Mucosa of descending colon (tissue), 3 donors: ENCODE measurements around the gene LMCD1. TPM values are rescaled to one million over a fixed set of nuclear protein-coding genes. Genes with fewer than 3 reads are reported as not detected.

ENCODE experiments used
- ATAC-seq: fragments of 200-7000 bp; cut with Tn5 transposase; one replicate; pipeline ENCODE4 v1.9.1; 2020; ENCODE audit warnings: mild to moderate bottlenecking, moderate library complexity
- DNase-seq, 3 donors: peaks; one replicate each; pipeline ENCODE4 v3.0.0-alpha.2; 2020
- H3K36me3 ChIP-seq: fragments of 200-600 bp; one replicate; pipeline ENCODE4 v1.8.0; 2021; ENCODE audit warnings: low read depth, mild to moderate bottlenecking
- H3K4me1 ChIP-seq: fragments of 200-600 bp; one replicate; pipeline ENCODE4 v1.8.0; 2021; ENCODE audit warnings: low read depth, mild to moderate bottlenecking
- H3K4me3 ChIP-seq: fragments of 200-600 bp; one replicate; pipeline ENCODE4 v1.8.0; 2021; ENCODE audit warnings: mild to moderate bottlenecking
- H3K9me3 ChIP-seq: fragments of 200-600 bp; one replicate; pipeline ENCODE4 v1.8.0; 2021; ENCODE audit warnings: mild to moderate bottlenecking
- intact Hi-C, 2 donors: fragments of 100-400 bp; cut with DNase I in 1 of 2; cut with micrococcal nuclease in 1 of 2; formaldehyde crosslinking; loops; one replicate each; pipeline versions ENCODE4 v1.11.0 to v1.11.1; 2022; cut with DNase I, micrococcal nuclease
- total RNA-seq, 3 donors: library from RNA; stranded (reverse); fragmentation: NEBNext Ultra II Directional in 2 of 3; extraction: Animal tissue kit (Norgen Biotek cat#: 25700) in 2 of 3; gene quantifications; one replicate each; pipeline versions ENCODE4 v1.2.1 to v1.2.4, GENCODE V29; 2021 to 2023
- TF ChIP-seq, protein P1 (sequence below): fragments of 200-600 bp; IDR thresholded peaks from one replicate; pipeline ENCODE4 v1.8.0; 2022; ENCODE audit warnings: antibody characterized with exemption, mild to moderate bottlenecking
- donor health status: DM: no; HTN: no; CAD: no; lungs with moderate emphysema.
- donor health status: DM: no; HTN: no; CAD: no.
- donor health status: DM: no; HTN: yes; CAD: no.

Gene LMCD1
- total RNA-seq, 3 donors from 2014 or later, result 5.1 to 9.7 (median 7.2) TPM

DNA sequence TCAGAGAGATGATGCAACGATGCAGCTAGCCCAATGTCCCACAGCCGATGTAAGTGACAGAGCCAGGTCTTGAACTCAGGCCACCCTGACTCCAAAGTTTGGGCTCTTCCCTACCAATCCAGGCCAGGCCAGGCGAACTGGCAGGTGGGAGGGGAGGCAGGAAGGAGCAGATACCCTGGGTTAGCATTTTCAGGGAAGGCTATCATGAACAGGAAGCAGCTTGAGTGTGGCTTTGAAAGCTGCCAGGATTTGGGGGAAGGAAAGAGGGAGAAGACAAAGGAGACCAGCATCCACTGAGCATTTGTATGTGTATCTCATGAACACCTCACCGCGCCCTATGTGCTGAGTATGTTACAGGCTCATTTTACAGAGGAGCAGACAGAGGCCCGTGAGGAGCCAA, 38.8 kb downstream of the LMCD1 start:
- Histone ChIP-seq H3K4me3 (no peak overlapping the region), H3K4me1 (no peaks in the 10 kb centered on the region), H3K36me3 (no peaks in the 10 kb centered on the region), H3K9me3 (no peaks in the 10 kb centered on the region)
- intact Hi-C loops, result no loop called here
- ATAC-seq, result no peak
- TF ChIP-seq, protein P1, sequence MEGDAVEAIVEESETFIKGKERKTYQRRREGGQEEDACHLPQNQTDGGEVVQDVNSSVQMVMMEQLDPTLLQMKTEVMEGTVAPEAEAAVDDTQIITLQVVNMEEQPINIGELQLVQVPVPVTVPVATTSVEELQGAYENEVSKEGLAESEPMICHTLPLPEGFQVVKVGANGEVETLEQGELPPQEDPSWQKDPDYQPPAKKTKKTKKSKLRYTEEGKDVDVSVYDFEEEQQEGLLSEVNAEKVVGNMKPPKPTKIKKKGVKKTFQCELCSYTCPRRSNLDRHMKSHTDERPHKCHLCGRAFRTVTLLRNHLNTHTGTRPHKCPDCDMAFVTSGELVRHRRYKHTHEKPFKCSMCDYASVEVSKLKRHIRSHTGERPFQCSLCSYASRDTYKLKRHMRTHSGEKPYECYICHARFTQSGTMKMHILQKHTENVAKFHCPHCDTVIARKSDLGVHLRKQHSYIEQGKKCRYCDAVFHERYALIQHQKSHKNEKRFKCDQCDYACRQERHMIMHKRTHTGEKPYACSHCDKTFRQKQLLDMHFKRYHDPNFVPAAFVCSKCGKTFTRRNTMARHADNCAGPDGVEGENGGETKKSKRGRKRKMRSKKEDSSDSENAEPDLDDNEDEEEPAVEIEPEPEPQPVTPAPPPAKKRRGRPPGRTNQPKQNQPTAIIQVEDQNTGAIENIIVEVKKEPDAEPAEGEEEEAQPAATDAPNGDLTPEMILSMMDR, result no peak
- no peak for DNase-seq

GRCh38 chr3:8541486-8541885, 39.9 kb downstream of the LMCD1 start:
- DNase-seq (no peak), ATAC-seq (no peak)
- Histone ChIP-seq H3K4me1 (no peaks in the 10 kb centered on the region), H3K36me3 (no peaks in the 10 kb centered on the region), H3K9me3 (no peaks in the 10 kb centered on the region), H3K4me3 (no peak overlapping the region)
- intact Hi-C loops, result no loop called here
- TF ChIP-seq, protein P1, result no peak

DNA sequence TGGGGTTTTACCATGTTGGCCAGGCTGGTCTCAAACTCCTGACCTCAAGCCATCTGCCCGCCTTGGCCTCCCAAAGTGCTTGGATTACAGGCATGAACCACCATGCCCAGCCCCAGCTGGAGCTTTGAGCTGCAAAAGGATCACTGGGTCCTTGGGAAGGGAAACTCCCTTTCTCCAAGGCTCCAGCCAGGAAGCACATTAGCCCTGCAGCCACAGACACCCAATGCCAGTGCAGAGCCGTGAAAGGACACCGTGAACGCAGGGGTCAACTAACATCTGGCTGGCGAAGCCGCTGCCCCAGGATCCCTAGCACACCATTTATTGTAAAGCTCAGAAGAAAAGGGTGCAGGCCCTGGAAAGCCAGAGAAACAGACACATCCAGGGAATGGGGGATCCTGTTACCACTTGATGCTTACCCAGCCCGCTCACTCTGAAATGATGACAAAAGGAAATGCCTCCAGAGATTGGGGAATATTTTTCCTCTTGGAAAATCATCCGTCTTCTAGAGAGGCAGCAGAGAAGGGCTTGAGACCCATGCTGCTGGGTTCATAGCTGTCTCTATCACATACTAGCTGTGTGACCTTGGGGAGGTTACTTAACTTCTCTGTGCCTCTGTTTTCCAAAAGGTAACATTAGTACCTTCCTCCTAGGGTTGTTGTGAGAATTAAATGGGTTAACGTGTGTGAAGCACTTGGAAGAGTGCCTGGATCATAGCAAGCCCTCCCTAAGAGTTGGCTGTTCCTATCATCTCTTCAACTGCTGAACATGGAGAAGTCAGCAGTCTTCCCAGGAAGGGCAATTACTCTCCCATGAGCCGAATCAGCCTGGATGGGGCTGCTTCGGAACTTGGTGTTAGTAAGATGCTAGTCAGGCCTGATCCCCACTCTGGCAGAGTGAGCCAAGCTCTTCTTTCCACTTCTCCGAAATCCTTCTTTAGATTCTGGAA, 40.8 kb downstream of the LMCD1 start:
- Histone ChIP-seq H3K4me3 (no peak overlapping the region), H3K9me3 (no peaks in the 10 kb centered on the region), H3K4me1 (no peaks in the 10 kb centered on the region), H3K36me3 (no peaks in the 10 kb centered on the region)
- intact Hi-C loops, result no loop called here
- TF ChIP-seq, protein P1, result no peak
- no peak for DNase-seq
- ATAC-seq, result no peak

GRCh38 chr3:8546609-8547008, 45.0 kb downstream of the LMCD1 start:
- Histone ChIP-seq H3K36me3 (no peaks in the 10 kb centered on the region), H3K4me3 (no peak overlapping the region), H3K9me3 (no peaks in the 10 kb centered on the region), H3K4me1 (no peaks in the 10 kb centered on the region)
- intact Hi-C loops, result no loop called here
- DNase-seq, result no peak
- no peak for ATAC-seq
- TF ChIP-seq, protein P1, result no peak

DNA sequence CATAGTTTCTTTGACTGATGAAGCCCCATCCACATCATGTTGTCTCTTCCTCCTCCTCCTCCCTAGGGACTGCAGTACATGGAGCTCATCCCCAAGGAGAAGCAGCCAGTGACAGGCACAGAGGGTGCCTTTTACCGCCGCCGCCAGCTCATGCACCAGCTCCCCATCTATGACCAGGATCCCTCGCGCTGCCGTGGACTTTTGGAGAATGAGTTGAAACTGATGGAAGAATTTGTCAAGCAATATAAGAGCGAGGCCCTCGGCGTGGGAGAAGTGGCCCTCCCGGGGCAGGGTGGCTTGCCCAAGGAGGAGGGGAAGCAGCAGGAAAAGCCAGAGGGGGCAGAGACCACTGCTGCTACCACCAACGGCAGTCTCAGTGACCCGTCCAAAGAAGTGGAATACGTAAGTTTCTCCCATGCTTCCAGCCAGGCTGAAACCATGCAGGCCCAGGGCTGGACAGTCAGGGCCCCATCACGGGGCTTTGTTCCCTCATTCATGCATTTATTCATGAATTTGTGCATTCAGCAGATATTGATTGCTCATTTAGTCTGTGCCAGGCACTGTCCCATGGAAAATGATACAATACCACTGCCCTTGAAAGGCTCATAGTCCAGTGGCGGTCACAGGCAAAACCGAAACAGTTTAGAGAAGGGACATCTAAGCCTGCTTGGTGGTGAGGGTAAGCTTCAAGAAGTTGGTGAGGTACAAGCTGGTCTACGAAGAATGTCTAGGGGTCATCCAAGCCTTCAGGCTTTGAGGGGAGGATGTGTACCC, 47.1 kb downstream of the LMCD1 start:
- TF ChIP-seq, protein P1, result no peak
- Histone ChIP-seq H3K36me3 (no peaks in the 10 kb centered on the region), H3K4me3 (no peak overlapping the region), H3K4me1 (no peaks in the 10 kb centered on the region), H3K9me3 (no peaks in the 10 kb centered on the region)
- intact Hi-C loops, result no loop called here
- ATAC-seq (no peak), DNase-seq (no peak)
